GM19395 (cell line): ENCODE results near the gene SLC30A1.
"Not testable (repeated sequence)": the region's sequence is repeated elsewhere in the genome, so short reads cannot be mapped to it uniquely, and the experiment has no call there.

Experiments used
- ATAC-seq: cut with Tn5 transposase; IDR thresholded peaks from one replicate; pipeline ENCODE4 v1.9.1; 2021; ENCODE audit warnings: mild to moderate bottlenecking, moderate library complexity; ENCODE audit not compliant: unreplicated experiment

SLC30A1 gene

GRCh38 chr1:211549092-211549711 is 29.8 kb downstream of the SLC30A1 start:
- ATAC-seq: no peak

DNA sequence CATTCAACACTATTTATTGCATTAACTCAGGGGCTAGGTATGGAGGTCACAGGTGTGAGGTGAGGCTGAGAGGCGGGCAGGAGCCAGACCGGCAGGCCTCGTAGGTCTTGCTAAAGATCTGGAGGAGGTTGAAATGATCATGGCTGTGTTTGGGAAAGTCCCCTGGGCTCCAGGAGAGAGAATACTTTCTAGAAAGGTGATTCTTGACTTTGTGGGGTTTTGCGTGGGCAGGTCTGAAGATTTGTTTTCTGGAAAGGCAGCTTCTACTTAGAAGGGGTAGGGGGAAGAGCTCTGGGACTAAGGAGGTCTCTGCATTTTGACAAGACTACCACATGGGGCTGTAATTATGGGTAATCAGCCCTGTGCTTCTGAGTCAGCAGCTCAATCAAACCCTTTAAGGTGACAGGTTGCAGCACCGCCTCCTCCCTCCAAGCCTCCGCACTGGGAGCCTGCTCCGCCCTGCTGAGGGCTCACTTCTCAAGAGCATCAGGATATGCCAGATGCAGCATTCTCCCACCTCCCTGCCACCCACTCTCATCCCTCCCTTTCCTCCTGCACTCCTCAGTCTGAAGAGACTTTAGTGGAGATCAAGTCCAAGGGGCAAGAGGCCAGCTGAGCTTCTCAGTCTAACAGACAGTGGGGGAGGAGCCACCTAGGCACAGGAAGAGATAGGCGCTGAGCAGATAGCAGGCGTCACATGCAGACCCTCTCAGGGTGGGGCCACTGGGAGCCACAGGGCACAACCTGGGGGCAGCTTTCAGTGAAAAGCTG is 30.5 kb downstream of the SLC30A1 start:
- no peak for ATAC-seq

GRCh38 chr1:211547710-211548109 is 31.3 kb downstream of the SLC30A1 start:
- ATAC-seq: no peak

DNA sequence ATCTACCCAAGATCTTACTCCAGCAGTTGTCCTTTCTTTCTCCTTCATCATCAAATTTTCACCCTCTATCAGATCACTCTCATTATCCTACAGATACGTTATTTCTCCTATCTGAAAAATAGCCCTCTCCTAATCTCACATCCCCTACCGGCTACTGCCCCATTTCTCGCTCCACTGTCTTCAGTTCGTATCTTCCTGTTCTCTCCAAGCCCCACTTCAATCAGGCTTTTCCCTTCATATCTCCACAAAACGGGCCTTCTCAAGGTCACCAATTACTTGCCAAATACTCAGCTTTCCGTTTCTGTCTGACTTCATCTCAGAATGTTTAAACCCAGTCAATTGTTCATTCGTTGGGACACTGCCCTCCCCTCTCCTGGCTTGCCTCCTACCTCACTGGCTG is 32.4 kb downstream of the SLC30A1 start:
- no peak for ATAC-seq

DNA sequence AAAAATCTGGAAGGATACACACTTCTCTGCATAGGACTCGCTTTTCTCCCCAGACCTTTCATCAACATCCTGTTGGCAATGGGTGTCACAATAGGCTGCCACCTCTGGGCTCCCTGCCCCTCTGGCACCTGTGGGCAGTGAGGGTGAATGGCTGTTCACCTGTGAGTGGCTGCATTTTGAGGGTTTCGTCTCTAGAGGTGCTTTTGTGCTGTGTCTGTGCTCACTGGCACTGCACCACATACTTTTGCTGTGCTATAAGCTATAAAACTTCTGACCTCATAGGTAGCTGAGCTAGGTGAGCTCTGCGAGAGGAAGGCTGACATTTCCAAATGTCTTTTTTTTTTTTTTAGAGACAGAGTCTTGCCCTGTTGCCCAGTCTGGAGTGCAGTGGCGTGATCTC is 35.9 kb downstream of the SLC30A1 start:
- ATAC-seq: no peak

- ATAC-seq: no peak
These were observed 37.1 kb downstream of the SLC30A1 start for GRCh38 chr1:211541720-211542477.

GRCh38 chr1:211541278-211541677 is 37.7 kb downstream of the SLC30A1 start:
- ATAC-seq: no peak

GRCh38 chr1:211540824-211541223 is 38.1 kb downstream of the SLC30A1 start:
- ATAC-seq: not testable (repeated sequence)

- no peak for ATAC-seq
These were observed 40.7 kb downstream of the SLC30A1 start for GRCh38 chr1:211538287-211538686.

DNA sequence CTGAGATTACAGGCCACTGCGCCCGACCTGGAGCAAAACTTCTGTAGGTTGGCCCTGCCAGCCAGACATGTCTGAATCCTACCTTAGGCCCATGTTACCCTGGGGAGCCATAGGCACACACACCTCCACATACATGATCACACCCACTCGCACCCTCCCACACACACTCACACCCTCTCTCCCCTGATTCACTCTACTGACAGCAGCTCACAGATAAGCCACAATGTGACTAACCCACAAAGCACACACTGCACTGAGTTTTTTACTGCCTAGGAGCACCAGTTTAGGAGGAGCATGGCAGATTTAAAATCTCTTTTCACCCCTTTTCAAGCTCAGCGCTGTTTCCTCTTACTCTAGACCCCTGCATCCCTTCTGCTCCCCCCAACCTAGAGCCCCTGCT is 41.7 kb downstream of the SLC30A1 start:
- no peak for ATAC-seq

DNA sequence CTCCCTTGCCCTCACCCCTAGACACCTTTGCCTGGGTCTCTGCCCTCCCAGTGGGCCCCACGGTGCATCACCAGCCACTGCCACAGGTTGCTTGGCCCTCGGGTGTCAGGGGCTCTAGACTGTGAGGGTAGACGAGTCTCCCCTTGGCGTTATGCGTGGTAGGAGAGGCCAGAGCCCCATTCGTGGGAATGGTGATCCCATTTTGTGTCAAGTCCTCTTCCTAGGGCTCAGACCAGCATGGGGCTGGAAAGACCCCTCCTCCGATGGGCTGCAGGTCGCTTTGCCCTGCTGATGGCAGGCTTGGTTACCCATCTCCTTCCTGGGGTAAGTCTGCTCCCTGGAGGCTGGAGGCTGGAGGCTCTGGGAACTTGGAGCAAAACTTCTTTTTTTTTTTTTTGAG is 42.4 kb downstream of the SLC30A1 start:
- ATAC-seq: no peak

DNA sequence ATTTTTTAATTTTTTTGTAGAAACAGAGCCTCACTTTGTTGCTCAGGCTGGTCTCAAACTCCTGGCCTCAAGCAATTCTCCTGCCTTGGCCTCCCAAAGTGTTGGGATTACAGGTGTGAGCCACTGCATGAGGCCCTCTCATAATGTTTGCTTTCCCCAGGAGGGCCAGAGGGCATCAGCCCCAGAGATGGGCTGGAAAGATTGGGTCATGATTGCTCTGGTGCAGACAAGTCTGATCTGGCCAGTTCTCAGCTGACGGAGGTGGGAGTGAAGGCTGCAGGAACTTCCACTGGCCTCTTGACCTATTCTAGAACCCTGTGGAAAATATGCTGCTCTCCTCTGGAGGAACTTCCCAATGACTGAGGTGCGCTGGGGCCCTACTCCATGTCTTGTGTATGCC is 43.6 kb downstream of the SLC30A1 start:
- no peak for ATAC-seq

DNA sequence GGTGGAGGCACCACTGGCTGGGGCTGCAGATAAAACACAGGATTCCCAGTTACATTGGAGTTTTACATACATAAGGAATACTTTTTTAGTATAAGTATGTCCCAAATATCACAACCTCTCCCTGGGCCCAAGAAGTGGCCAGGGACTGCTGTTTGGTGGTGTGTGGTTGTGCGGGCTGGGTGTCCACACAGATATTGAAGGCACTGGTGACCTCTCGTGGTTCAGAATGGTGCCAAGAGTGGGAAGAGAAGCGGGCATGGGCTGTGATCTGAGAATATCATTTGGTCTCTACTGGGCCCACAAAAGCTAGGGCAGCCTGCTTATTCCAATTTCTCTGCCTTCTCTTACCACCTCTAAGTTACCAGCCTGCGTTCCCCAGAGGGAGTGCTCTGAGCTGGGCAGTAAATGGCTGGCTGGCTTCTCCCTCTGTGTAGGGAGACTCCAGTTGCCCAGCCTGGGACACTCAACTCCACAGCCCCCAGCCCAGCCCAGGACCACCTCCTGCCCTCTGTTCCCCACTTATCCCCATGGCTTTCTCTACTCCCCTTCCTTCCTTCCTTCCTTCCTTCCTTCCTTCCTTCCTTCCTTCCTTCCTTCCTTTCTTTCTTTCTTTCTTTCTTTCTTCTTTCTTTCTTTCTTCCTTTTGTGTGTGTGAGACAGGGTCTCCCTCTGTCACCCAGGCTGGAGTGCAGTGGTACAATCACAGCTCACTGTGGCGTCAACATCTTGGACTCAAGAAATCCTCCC is 44.2 kb downstream of the SLC30A1 start:
- ATAC-seq: no peak

GRCh38 chr1:211532088-211532444 is 46.9 kb downstream of the SLC30A1 start:
- no peak for ATAC-seq

DNA sequence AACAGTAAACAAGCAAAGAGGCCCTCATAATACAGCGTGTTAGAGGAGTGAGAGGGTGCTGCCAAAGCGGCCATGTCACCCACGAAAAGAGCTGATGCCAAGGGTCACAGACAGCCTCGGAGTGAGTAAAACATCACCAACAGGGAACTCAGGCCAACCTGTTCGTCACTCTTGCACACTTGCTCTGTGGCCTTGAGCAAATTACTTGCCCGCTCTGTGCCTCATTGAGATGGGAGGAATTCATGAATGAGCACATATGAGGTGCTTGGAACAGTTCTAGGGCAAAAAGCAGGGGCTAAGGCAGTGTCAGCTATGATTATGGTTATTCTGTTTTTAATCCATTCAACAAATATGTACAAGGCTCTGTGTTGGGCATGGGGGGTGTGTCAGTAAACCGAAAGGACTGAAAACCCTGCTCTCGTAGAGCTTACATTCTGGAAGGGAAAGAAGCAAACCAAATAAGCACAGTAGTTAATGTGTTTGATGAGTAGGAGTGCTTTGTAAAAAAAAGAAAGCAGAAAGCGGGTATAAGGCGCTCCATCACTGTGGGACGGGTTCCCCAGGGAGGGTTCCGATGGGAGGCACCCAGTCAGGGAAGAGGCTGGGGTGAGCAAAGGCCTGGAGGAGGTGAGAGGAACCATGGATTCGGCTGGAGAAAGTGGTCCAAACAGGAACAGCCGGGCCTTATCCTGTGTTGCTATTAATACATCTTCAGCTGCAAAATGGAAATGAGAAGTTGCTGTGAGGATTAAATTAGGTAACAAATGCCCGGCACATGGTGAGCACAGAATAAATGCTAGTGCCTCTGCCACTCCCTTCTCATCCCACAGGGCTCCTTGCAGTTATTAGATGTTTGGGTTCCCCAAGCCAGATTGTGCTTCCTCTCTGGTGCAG is 47.5 kb downstream of the SLC30A1 start:
- no peak for ATAC-seq

DNA sequence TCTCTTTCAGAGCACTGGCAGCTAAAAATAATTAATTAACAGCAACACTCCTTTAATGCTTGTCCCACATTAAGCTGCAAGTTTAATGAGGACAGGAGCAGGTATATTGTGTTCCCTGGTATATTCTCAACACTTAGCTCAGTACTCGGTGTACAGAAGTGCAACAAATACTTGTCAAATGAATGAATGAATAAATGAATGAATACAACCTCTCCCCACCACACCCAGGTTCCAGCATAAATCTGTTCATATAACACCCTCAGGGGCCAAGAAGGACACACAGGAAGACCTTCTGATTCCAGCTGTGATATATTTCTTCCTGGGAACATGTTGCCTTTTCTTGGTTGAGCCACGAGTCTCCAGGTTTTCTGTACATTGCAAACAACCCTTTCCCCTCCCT is 48.9 kb downstream of the SLC30A1 start:
- ATAC-seq: no peak

DNA sequence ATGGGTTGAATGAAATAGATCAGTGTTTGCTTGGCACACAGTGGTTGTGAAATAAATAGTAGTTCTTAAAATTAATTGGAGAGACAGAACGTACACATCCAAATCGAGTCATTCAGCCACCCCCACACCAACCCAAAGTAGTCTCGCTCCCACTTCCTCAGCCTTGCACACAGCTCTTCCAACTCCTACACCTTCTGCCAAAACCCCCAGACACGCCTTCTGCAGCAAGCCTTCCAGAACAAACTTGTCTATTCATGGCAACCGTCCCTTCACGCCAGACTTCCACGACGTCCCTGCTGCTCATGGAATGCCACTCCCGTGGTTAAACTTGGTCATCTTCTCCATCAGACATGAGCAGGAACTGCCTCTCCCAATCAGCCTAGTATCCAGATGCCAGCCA is 49.5 kb downstream of the SLC30A1 start:
- no peak for ATAC-seq

- ATAC-seq: no peak
These were observed 50.0 kb downstream of the SLC30A1 start for GRCh38 chr1:211529011-211529410.

DNA sequence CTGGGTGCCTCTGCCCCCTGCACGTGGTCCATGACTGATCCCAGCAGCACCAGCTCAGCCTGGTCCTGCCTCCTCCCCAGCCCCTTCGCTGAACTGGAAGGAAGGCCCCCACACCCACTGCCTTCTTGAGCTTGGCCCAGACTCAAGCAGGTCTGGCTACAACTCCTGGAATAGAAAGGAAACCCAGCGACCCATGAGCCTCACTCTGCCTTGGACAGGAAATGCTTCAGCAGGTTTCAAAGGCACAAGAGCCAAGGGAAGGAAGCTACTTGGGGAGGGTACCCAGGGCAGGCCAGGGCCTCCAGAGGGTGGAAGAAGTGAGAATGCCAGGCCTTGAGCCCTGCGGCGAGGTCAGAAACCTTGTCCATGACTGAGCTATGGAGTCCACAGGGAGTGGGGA is 51.1 kb downstream of the SLC30A1 start:
- ATAC-seq: no peak

GRCh38 chr1:211527006-211527405 is 52.0 kb downstream of the SLC30A1 start:
- peak; percentile 78 for ATAC-seq
